ACC112 (cell line): ENCODE data around the gene FMO3.
A peak's percentile ranks its signal among the peaks of the same experiment; 100 is the strongest.

Experiments
- H2AFZ ChIP-seq: fragments of 200-600 bp; sonication (generic); one replicate; pipeline ENCODE4 v1.6.0; 2017; ENCODE audit warnings: antibody characterized with exemption, low read length; ENCODE audit not compliant: unreplicated experiment
- H3K27ac ChIP-seq: fragments of 200-600 bp; sonication (generic); 2 replicates; pipeline ENCODE4 v1.5.1; 2014; ENCODE audit warnings: low read depth, mild to moderate bottlenecking, antibody characterized with exemption, low read length, moderate library complexity
- H3K27me3 ChIP-seq: fragments of 200-600 bp; sonication (generic); 2 replicates; pipeline ENCODE4 v1.6.1; 2014; ENCODE audit warnings: mild to moderate bottlenecking, antibody characterized with exemption, low read length, moderate library complexity, mixed read lengths; ENCODE audit not compliant: insufficient read depth
- H3K36me3 ChIP-seq: fragments of 200-600 bp; sonication (generic); 2 replicates; pipeline ENCODE4 v1.6.1; 2016; ENCODE audit warnings: mild to moderate bottlenecking, antibody characterized with exemption, low read length, moderate library complexity, mixed read lengths; ENCODE audit not compliant: insufficient read depth
- H3K4me1 ChIP-seq: fragments of 200-600 bp; sonication (generic); one replicate; pipeline ENCODE4 v1.6.1; 2016; ENCODE audit warnings: low read length, mixed read lengths; ENCODE audit not compliant: insufficient read depth, unreplicated experiment, control insufficient read depth
- H3K4me3 ChIP-seq: fragments of 200-600 bp; sonication (generic); 2 replicates; pipeline ENCODE4 v1.5.1; 2014; ENCODE audit warnings: mild to moderate bottlenecking, low read depth, low read length
- H3K79me2 ChIP-seq: fragments of 200-600 bp; sonication (generic); one replicate; pipeline ENCODE4 v1.6.0; 2016; ENCODE audit warnings: low read length; ENCODE audit not compliant: control insufficient read depth, unreplicated experiment, insufficient read depth

The FMO3 gene

DNA sequence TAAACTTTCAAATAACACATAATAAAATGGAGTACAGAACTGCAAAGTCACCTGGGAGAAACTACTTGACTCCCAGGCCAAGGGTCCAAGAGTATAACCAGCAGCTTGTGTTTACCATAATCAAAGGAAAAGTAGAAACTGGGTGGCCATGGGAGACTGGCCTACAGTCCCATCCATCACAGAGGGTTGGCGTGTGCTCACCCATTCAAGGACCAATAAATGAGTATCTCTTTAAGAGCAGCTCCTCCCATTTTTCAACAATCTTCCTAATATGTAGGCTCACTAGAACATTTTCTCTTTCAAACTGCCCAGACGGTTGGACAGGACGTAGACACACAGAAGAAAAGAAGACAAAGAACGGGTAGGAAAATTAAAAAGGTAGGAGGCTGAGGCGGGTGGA lies at the start of gene FMO3:
Gene FMO3 (plus strand): TSS at position 302 of the 400 bp plus-strand sequence. CDS start 1,754 bp downstream, outside the sequence.
- Histone ChIP-seq H3K36me3 (no peaks in the 10 kb centered on the region), H2AFZ (no peak within 1 kb of the TSS)

DNA sequence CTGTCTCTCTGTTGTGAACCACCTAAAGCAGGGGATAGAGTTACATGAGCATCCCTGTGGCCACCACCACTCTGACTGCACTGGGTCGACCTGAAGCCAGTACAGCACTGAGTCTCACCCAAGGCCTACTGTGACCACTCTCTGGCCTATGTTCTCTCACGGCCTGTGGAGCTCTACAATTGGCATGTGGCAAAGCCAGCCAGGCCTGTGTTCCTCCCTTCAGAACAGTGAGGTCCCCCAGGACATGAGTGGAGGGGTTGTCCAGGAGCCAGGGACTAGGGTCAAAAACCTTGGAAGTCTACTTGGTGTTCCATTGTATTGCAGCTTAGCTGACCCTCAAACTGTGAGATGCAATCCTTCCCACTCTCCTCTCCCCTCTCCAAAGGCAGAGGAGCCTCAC lies 42.7 kb upstream of the FMO3 start:
- Histone ChIP-seq H3K4me1 (no peaks in the 10 kb centered on the region), H2AFZ (no peak overlapping the region), H3K4me3 (no peak overlapping the region), H3K79me2 (no peaks in the 10 kb centered on the region), H3K27me3 (no peaks in the 10 kb centered on the region), H3K27ac (no peak overlapping the region), H3K36me3 (no peaks in the 10 kb centered on the region)

More for the DNA sequence above, at the start of gene FMO3:
- no peaks in the 10 kb centered on the region for H3K27me3 ChIP-seq
- no peaks in the 10 kb centered on the region for H3K79me2 ChIP-seq
- H3K4me1 ChIP-seq, result no peaks in the 10 kb centered on the region
- no peak within 1 kb of the TSS for H3K4me3 ChIP-seq
- H3K27ac ChIP-seq, result no peak within 1 kb of the TSS

DNA sequence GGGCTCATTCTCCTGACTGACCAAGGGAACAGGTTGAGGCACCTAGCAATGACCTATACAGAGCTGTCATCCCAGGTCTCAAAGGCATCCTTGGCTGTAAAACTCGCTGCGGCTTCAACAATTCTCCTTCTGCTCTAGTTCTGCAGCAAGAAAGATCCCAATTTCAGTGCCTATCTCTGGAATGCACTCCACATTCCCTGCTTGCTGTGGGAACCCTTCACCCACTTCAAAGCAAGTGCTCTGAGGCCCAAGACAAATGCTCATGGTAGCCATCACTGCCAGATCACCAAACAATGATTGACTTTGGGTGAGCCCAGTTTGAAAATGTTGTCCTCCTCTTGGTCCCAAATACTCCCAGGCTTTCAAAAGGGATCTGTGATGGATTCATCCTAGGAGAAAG lies 37.7 kb upstream of the FMO3 start:
- no peaks in the 10 kb centered on the region for H3K4me1 ChIP-seq
- no peaks in the 10 kb centered on the region for H3K36me3 ChIP-seq
- H2AFZ ChIP-seq, result no peak overlapping the region
- no peak overlapping the region for H3K4me3 ChIP-seq
- no peak overlapping the region for H3K27ac ChIP-seq
- no peaks in the 10 kb centered on the region for H3K27me3 ChIP-seq
- no peaks in the 10 kb centered on the region for H3K79me2 ChIP-seq

DNA sequence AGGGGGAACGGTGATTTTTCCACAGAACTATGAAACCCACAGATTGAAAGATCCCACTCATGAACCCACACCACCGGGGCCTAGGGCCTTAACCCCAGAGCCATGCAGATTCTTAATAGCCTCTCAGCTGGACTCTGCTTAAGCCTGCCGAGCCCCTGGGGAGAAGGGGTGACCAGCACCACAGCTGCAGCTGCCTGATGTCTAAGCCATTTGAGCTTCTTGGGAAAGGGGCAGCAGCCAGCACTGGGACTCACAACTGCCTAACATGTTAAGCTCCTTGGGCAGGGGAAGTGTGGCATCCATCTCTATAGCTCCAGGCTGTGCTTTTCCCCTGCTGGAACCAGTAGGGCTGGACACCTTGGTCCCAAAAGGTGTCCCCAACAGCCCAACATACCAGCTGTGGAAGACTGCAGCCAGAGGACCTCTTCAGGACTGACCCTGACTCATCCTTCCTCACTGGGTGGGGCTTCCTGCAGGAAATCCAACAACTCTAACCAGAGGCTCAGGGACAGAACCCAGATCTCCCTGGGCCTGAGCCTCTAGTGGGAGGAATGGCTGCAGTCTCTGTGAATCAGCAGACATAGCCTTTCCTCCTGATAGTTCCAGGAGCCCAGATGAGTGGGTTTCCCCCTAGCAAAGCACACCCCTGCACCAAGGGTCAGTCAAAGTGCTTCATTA lies 34.6 kb upstream of the FMO3 start:
- no peak overlapping the region for H3K27ac ChIP-seq
- H2AFZ ChIP-seq, result no peak overlapping the region
- no peaks in the 10 kb centered on the region for H3K4me1 ChIP-seq

DNA sequence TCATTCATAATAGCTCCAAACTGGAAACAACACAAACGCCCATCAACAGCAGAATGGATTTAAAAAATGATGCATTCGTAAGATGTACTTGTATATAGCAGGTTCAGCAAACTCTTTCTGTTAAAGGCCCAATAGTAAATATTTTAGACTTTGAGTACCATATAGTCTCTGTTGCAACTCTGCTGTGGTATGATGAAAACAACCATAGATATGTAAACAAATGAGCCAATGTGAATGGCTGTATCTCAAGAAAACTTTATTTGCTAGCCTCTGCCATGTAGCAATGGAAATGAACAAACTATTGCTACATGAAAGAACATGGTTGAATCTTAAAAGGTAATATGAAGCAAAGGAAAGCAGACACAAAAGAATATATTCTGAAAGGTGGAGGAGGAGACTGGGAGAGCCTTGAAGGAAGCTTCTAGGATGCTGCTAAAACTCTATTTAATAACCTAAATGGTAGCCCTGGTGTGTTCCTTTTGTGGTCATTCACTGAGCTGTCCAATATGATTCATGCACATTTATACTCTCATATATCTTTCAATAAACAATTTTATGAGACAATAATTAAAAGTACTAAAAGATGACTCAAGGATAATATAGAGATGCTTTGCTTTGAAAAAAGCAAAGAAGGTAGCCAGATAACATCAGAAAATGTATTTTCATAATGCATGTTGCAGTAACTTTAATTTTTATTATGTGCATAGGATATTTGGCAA lies 29.1 kb upstream of the FMO3 start:
- Histone ChIP-seq H3K4me3 (no peak overlapping the region), H3K79me2 (no peaks in the 10 kb centered on the region)

More for the DNA sequence above, 34.6 kb upstream of the FMO3 start:
- Histone ChIP-seq H3K36me3 (no peaks in the 10 kb centered on the region), H3K4me3 (no peak overlapping the region), H3K27me3 (no peaks in the 10 kb centered on the region), H3K79me2 (no peaks in the 10 kb centered on the region)

DNA sequence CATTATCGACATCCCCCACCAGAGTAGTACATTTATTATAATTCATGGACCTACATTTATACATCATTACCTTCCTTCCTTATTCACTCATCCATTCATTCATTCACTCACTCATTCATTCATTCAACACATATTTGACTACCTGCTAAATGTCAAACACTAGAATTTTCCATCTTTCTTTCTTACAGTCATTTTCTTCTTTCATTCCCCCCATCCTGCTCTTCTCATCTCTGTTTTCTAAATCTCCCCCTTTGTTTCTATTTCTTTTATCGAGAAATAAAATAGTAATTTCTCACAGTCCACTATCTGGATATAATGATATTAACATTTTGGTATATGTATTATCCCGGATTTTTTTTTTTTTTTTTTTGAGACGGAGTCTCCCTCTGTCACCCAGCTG lies 27.8 kb upstream of the FMO3 start:
- no peak overlapping the region for H3K4me3 ChIP-seq
- H3K4me1 ChIP-seq, result no peaks in the 10 kb centered on the region
- no peak overlapping the region for H2AFZ ChIP-seq
- no peaks in the 10 kb centered on the region for H3K79me2 ChIP-seq
- H3K36me3 ChIP-seq, result no peaks in the 10 kb centered on the region
- H3K27ac ChIP-seq, result no peak overlapping the region
- H3K27me3 ChIP-seq, result no peaks in the 10 kb centered on the region; the same call in 1 of the 2 replicates

More for the DNA sequence above, 29.1 kb upstream of the FMO3 start:
- Histone ChIP-seq H3K36me3 (no peaks in the 10 kb centered on the region), H2AFZ (no peak overlapping the region), H3K27ac (no peak overlapping the region), H3K27me3 (no peaks in the 10 kb centered on the region), H3K4me1 (no peaks in the 10 kb centered on the region)

DNA sequence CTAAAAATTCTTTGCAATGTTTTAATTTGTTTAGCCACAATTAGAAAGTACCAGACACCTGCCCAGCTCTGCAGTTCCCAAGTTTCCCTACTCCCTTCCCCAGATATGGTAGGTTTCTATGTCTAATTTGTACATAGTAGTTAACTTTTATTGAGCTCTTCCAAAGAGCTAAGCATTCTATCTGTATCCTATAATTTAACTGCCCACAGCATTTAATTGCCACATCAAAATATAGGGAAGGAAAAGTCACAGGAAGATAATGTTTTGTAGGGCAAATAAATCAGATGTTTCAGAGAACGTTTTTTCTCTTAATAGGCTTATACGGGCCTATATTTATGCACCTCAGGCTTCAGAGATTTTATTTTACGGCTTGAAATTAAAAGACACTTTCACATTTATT lies 15.7 kb upstream of the FMO3 start:
- Histone ChIP-seq H3K27ac (no peak overlapping the region), H3K4me3 (no peak overlapping the region), H3K27me3 (no peaks in the 10 kb centered on the region), H2AFZ (no peak overlapping the region), H3K4me1 (no peaks in the 10 kb centered on the region), H3K79me2 (no peaks in the 10 kb centered on the region), H3K36me3 (no peaks in the 10 kb centered on the region)

DNA sequence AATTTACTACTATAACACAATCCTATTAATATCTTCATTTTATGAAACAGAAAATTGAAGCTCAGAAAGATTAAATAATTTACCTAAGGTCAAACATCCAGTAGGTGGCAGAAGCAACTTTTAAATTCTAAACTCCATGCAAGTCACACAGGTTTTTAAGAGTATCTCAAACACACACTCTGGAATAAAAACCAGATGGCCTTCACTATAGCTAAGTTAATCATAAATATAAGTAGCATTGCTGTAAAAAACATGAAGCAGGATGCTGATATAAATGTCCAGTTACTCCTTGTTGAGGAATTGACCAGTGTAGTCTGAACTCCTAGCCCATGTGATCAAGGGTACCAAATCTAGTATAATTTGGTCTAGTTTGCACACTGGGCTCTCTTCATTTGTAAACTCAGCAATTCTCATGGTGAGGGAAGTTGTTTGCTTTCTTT lies 9.4 kb upstream of the FMO3 start:
- no peaks in the 10 kb centered on the region for H3K4me1 ChIP-seq
- no peak overlapping the region for H3K4me3 ChIP-seq
- H3K36me3 ChIP-seq, result no peaks in the 10 kb centered on the region
- no peaks in the 10 kb centered on the region for H3K27me3 ChIP-seq
- no peak overlapping the region for H3K27ac ChIP-seq
- H3K79me2 ChIP-seq, result no peaks in the 10 kb centered on the region
- H2AFZ ChIP-seq, result peak overlapping the region; percentile 36

DNA sequence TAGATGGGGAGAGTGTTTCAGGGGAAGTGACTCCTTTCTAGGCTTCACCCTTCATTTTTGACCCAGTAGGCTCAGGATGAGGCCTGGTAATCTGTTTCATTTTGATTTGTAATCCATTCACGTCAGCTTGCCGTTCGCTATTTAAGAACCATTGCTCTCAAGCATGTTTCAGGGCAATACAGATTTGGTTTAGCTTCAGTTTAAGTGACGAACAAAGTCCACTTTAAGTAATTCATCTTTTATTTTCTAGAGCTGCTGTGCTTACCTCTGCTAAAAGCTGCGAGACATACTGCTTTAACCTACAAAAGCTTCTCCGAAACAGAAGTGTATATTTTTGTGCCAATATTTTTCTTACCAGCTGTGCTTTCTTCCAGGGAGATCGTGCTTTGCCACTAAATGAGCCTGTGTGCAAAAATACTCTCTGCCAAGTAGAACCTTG lies 8.9 kb upstream of the FMO3 start:
- H3K4me1 ChIP-seq, result no peaks in the 10 kb centered on the region
- H3K27me3 ChIP-seq, result no peaks in the 10 kb centered on the region
- no peak overlapping the region for H3K27ac ChIP-seq
- peak overlapping the region; percentile 36 for H2AFZ ChIP-seq
- H3K4me3 ChIP-seq, result no peak overlapping the region
- no peaks in the 10 kb centered on the region for H3K79me2 ChIP-seq
- H3K36me3 ChIP-seq, result no peaks in the 10 kb centered on the region

DNA sequence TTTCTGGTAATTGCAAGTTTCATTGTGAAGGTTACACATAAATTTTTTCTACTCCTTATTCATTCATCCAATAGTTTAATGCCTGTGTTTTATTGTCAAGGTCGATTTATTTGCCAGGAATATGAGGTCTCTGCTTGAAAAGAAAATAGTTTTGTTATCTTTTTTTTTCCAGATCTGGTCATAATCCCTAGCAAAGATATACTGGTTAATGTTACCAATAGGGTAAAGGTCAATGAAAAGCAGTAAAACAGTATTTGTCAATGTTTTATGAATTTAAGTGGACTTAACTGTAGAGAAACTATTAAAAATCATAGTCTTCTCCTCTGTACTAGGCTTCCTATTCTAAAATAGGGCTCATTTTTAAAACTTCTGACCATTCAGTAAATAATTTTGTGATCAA lies 8.1 kb upstream of the FMO3 start:
- Histone ChIP-seq H3K4me3 (no peak overlapping the region), H2AFZ (no peak overlapping the region), H3K27ac (no peak overlapping the region), H3K79me2 (no peaks in the 10 kb centered on the region), H3K4me1 (no peaks in the 10 kb centered on the region), H3K36me3 (no peaks in the 10 kb centered on the region), H3K27me3 (no peaks in the 10 kb centered on the region)

DNA sequence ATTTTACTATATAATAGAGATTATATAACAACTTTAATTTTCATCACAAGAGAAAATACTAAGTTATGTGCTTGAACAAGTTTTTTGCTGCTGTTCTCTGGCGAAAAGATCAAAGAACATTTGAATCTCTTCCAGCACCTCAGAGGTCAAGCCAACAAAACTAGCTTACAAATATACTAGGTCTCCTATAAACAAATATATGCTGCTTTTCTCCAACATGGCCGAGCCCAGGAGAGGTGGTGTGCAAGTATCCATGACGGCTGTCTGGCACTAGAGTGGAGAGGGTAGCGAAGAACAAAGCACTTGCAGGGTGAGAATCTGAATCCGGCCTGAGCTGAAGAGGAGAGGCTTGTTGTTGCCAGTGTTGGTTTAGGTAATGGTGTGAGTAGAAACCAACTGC lies 7.5 kb upstream of the FMO3 start:
- no peaks in the 10 kb centered on the region for H3K27me3 ChIP-seq
- no peaks in the 10 kb centered on the region for H3K36me3 ChIP-seq
- no peaks in the 10 kb centered on the region for H3K79me2 ChIP-seq
- no peaks in the 10 kb centered on the region for H3K4me1 ChIP-seq
- no peak overlapping the region for H2AFZ ChIP-seq
- H3K4me3 ChIP-seq, result no peak overlapping the region
- H3K27ac ChIP-seq, result no peak overlapping the region
